ENCODE data around the gene RFTN1. TPM values are rescaled to one million over a fixed set of nuclear protein-coding genes. Genes with fewer than 3 reads are reported as not detected.
A peak's percentile ranks its signal among the peaks of the same experiment; 100 is the strongest.

RFTN1 gene
- total and polyA plus RNA-seq, 7 donors: 9.1 to 33.1 (median 15.9) TPM

- WGBS, 3 donors: 23 to 30% (median 24%) methylated on average over 5 of the region's 5 CpGs
- Histone ChIP-seq H3K9me3 (no peaks in the 10 kb centered on the region), H3K36me3 (ENCODE audit: insufficient read depth in 1 of 2, low read depth in 1 of 2) (no peaks in the 10 kb centered on the region), H3K27me3 (ENCODE audit: insufficient read depth in 3 of 3, low read length in 2 of 3) (no peaks in the 10 kb centered on the region), H3K4me3 (no peak overlapping the region), H3K27ac (peak overlapping the region; percentile 9), H3K4me1 (peaks cover 12% of the 10 kb centered on the region)
- intact Hi-C loops (cut with DNase I): no loop called here
- TF ChIP-seq CTCF (IDR thresholded peaks at IDR 0.05): no peak
- peak in 3 of 4 donors; percentile 40 to 75 (median 48) for ATAC-seq
- no peak for DNase-seq
Observed at GRCh38 chr3:16533928-16534574, 20.6 kb upstream of the RFTN1 start.

GRCh38 chr3:16529264-16529663 lies 15.8 kb upstream of the RFTN1 start:
- intact Hi-C loops (cut with DNase I): no loop called here
- Histone ChIP-seq H3K9me3 (no peaks in the 10 kb centered on the region), H3K4me3 (no peak overlapping the region), H3K36me3 (ENCODE audit: insufficient read depth in 1 of 2, low read depth in 1 of 2) (no peaks in the 10 kb centered on the region), H3K27me3 (ENCODE audit: insufficient read depth in 3 of 3, low read length in 2 of 3) (no peaks in the 10 kb centered on the region), H3K4me1 (peaks cover 23% of the 10 kb centered on the region), H3K27ac (peak overlapping the region; percentile 90)
- ATAC-seq: no peak
- WGBS, 3 donors: 58 to 76% (median 66%) methylated on average over 1 of the region's 1 CpG
- no peak for DNase-seq
- no peak for TF ChIP-seq CTCF (IDR thresholded peaks at IDR 0.05)

- DNase-seq (peak; percentile 51 to 78), ATAC-seq (peak; percentile 84 to 92 (median 91))
- 20 to 27% (median 26%) methylated on average over 4 of the region's 4 CpGs for WGBS, 3 donors
- intact Hi-C loops (cut with DNase I): no loop called here
- TF ChIP-seq CTCF (IDR thresholded peaks at IDR 0.05): no peak
- peak overlapping the region; percentile 90 for H3K27ac ChIP-seq
- H3K9me3 ChIP-seq: no peaks in the 10 kb centered on the region
- H3K27me3 ChIP-seq (ENCODE audit: insufficient read depth in 3 of 3, low read length in 2 of 3): no peaks in the 10 kb centered on the region
- no peaks in the 10 kb centered on the region for H3K36me3 ChIP-seq (ENCODE audit: insufficient read depth in 1 of 2, low read depth in 1 of 2)
- peak overlapping the region; percentile 26 for H3K4me3 ChIP-seq
- peaks cover 23% of the 10 kb centered on the region for H3K4me1 ChIP-seq
Observed at GRCh38 chr3:16528581-16528993, 15.1 kb upstream of the RFTN1 start.

DNA sequence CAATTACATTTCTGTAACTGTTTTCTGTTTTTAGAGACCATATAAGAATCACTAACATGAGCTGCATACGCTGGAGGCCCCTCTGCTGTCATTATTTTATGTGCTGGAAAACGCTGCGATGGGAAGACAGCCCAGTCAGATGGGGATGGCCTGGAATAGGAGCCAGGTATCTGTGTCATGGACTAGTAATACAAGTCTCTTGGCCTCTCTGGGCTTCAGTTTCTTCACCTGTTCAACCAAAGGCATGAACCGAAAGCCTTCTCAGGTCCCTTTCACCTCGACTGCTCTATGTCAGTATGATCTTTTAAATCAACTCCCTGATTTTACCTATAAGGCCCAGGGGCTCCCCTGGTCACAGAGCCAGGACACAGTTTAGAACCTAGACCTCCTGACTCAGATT lies 14.6 kb upstream of the RFTN1 start:
- TF ChIP-seq CTCF (IDR thresholded peaks at IDR 0.05): no peak
- H3K9me3 ChIP-seq: no peaks in the 10 kb centered on the region
- H3K4me1 ChIP-seq: peaks cover 20% of the 10 kb centered on the region
- no peaks in the 10 kb centered on the region for H3K36me3 ChIP-seq (ENCODE audit: insufficient read depth in 1 of 2, low read depth in 1 of 2)
- DNase-seq: peak in 1 of 2 donors; percentile 54
- H3K27me3 ChIP-seq (ENCODE audit: insufficient read depth in 3 of 3, low read length in 2 of 3): no peaks in the 10 kb centered on the region
- H3K27ac ChIP-seq: peak overlapping the region; percentile 90
- H3K4me3 ChIP-seq: peak overlapping the region; percentile 26
- intact Hi-C loops (cut with DNase I): no loop called here
- WGBS, 3 donors: 30 to 45% (median 35%) methylated on average over 5 of the region's 5 CpGs
- ATAC-seq: peak; percentile 71 to 88 (median 86)

DNA sequence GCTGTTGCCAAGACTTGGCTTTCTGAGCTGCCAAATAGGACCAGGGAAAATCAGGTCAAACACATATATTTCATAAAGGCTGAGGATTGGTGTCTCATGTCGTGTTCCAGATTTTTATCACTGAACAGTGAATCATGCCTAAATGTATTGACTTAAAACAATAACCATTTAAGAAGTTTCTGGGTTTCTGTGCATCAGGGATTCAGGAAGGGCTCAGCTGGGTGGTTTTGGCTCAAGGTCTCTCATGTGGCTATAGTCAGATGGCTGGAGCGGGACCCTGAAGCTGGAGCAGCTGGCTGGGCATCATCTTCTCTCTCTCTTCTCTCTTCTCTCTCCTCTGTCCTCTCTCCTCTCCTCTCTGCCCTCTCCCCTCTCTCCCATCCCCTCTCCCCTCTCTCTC lies 10.7 kb upstream of the RFTN1 start:
- no peaks in the 10 kb centered on the region for H3K9me3 ChIP-seq
- no peaks in the 10 kb centered on the region for H3K27me3 ChIP-seq (ENCODE audit: insufficient read depth in 3 of 3, low read length in 2 of 3)
- peaks cover 28% of the 10 kb centered on the region for H3K4me1 ChIP-seq
- peaks cover 0 to 2% of the 10 kb centered on the region in 2 donors for H3K36me3 ChIP-seq (ENCODE audit: insufficient read depth in 1 of 2, low read depth in 1 of 2)
- no peak overlapping the region for H3K27ac ChIP-seq
- WGBS, 3 donors: 61 to 77% (median 75%) methylated on average over 2 of the region's 2 CpGs
- no peak for TF ChIP-seq CTCF (IDR thresholded peaks at IDR 0.05)
- ATAC-seq (no peak), DNase-seq (no peak)
- H3K4me3 ChIP-seq: no peak overlapping the region
- intact Hi-C loops (cut with DNase I): no loop called here

Data from psoas muscle (tissue), 8 donors.